ENCODE measurements around the gene POLA2.

The POLA2 gene

GRCh38 chr11:65217441-65218423, 44.0 kb upstream of the POLA2 start:
- TF ChIP-seq CTCF (IDR thresholded peaks at IDR 0.05) (no peak), ZFX (IDR thresholded peaks at IDR 0.05; ENCODE audit: borderline replicate concordance) (no peak)
- no peak overlapping the region for H3K27ac ChIP-seq

DNA sequence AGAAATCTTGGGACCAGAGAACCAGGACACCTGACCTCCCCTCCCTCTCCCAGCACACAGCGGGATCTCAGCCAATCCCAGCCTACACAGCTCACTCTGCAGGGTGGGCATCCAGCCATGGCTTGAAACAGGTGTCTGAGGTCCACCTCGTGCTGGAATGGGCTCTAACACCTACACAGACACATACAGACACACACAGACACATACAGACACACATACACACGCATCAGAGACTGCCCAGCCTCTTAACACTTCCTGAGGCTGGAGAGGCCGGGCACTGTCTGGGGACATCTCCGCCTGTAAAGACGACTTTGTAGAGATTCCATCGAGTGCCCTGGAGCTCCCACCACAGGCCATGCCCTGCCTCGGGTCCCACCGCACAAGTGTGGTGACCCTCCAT, 43.3 kb upstream of the POLA2 start:
- H3K27ac ChIP-seq = no peak overlapping the region
- TF ChIP-seq ZFX (IDR thresholded peaks at IDR 0.05; ENCODE audit: borderline replicate concordance) (no peak), CTCF (IDR thresholded peaks at IDR 0.05) (no peak)

DNA sequence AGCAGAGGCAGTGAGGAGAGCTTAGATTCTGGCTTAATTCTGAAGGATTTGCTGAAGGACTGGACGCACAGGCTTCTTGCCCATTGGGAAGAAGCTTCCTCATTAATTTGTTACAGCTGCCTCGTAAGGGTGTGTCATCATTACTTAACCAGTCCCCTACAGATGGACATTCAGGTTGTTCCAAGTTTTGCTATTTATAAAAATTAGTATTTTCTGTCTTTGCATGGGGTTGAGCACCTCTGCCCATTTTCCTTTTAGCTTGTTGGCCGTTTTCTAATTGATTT, 41.9 kb upstream of the POLA2 start:
- no peak for TF ChIP-seq CTCF (IDR thresholded peaks at IDR 0.05)
- no peak for TF ChIP-seq ZFX (IDR thresholded peaks at IDR 0.05; ENCODE audit: borderline replicate concordance)
- no peak overlapping the region for H3K27ac ChIP-seq

- no peak overlapping the region for H3K27ac ChIP-seq
- TF ChIP-seq ZFX (IDR thresholded peaks at IDR 0.05; ENCODE audit: borderline replicate concordance) = no peak
- no peak for TF ChIP-seq CTCF (IDR thresholded peaks at IDR 0.05)
Observed at GRCh38 chr11:65221026-65221425, 40.7 kb upstream of the POLA2 start.

DNA sequence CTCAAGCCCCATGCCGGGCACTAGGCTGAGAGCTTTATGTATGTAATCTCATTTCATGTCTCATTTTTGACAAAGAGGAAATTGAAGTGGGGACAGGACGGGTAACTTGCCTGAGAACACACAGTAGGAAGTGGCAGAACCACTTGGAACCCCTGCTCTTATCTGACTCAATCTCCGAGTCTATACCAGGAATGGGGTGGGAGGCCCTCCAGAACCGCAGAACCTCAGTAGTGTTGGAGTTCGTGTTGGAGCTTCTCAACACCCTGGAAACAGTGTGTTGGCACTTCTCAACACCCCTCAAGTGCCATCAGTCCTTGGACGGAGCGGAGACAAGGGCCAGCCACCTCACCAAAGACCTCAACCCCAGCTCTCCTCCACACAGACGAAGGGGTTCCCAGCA, 38.8 kb upstream of the POLA2 start:
- H3K27ac ChIP-seq = no peak overlapping the region
- no peak for TF ChIP-seq CTCF (IDR thresholded peaks at IDR 0.05)
- TF ChIP-seq ZFX (IDR thresholded peaks at IDR 0.05; ENCODE audit: borderline replicate concordance) = no peak

- no peak overlapping the region for H3K27ac ChIP-seq
Observed at GRCh38 chr11:65224930-65225278, 36.9 kb upstream of the POLA2 start.

More at GRCh38 chr11:65224930-65225278, 36.9 kb upstream of the POLA2 start:
- TF ChIP-seq CTCF (IDR thresholded peaks at IDR 0.05) (no peak), ZFX (IDR thresholded peaks at IDR 0.05; ENCODE audit: borderline replicate concordance) (no peak)
